Neural cell (in vitro differentiated cells): ENCODE results near the gene ENO4. TPM values are rescaled to one million over a fixed set of nuclear protein-coding genes. Genes with fewer than 3 reads are reported as not detected.

Source experiments
- H2AFZ ChIP-seq: fragments of 200-600, 300-800 bp; sonication (generic), shearing (Covaris generic); 2 replicates; pipeline ENCODE4 v1.6.0; 2014; ENCODE audit warnings: low read depth, mild to moderate bottlenecking, antibody characterized with exemption, low read length, moderate library complexity
- H3F3A ChIP-seq: fragments of 200-600 bp; shearing (Covaris generic); 2 replicates; pipeline ENCODE4 v1.6.1; 2016; ENCODE audit warnings: mild to moderate bottlenecking, moderate library complexity, mixed read lengths, antibody characterized with exemption, low read length; ENCODE audit not compliant: insufficient read depth, poor library complexity, severe bottlenecking
- H3K27ac ChIP-seq: fragments of 200-600, 300-800 bp; sonication (generic), shearing (Covaris generic); 2 replicates; pipeline ENCODE4 v1.5.1; 2014; ENCODE audit warnings: mild to moderate bottlenecking, low read length, moderate library complexity
- H3K27me3 ChIP-seq: fragments of 300-800, 200-600 bp; sonication (generic), shearing (Covaris generic); 2 replicates; pipeline ENCODE4 v1.6.0; 2014; ENCODE audit warnings: mild to moderate bottlenecking, low read depth, low read length, moderate library complexity; ENCODE audit not compliant: insufficient read depth
- H3K36me3 ChIP-seq: fragments of 300-800, 200-600 bp; sonication (generic), shearing (Covaris generic); 2 replicates; pipeline ENCODE4 v1.5.1; 2014; ENCODE audit warnings: mild to moderate bottlenecking, antibody characterized with exemption, low read length, moderate library complexity; ENCODE audit not compliant: insufficient read depth
- H3K4me2 ChIP-seq: fragments of 300-800, 200-600 bp; sonication (generic), shearing (Covaris generic); 2 replicates; pipeline ENCODE4 v1.6.0; 2014; ENCODE audit warnings: mild to moderate bottlenecking, low read length
- H3K4me3 ChIP-seq: fragments of 300-800, 200-600 bp; sonication (generic), shearing (Covaris generic); 2 replicates; pipeline ENCODE4 v1.5.1; 2014; ENCODE audit warnings: mild to moderate bottlenecking, low read length, moderate library complexity
- H3K79me2 ChIP-seq: fragments of 200-600 bp; shearing (Covaris generic); replicated peaks from 2 replicates; pipeline ENCODE4 v1.6.0; 2014; ENCODE audit warnings: mild to moderate bottlenecking, low read length, moderate library complexity; ENCODE audit not compliant: insufficient read depth
- H3K9ac ChIP-seq: fragments of 300-800, 200-600 bp; sonication (generic), shearing (Covaris generic); 2 replicates; pipeline ENCODE4 v1.6.1; 2016; ENCODE audit warnings: mild to moderate bottlenecking, low read length, mixed read lengths
- H3K9me2 ChIP-seq: fragments of 200-600 bp; shearing (Covaris generic); 2 replicates; pipeline ENCODE4 v1.6.1; 2016; ENCODE audit warnings: mild to moderate bottlenecking, low read length, mixed read lengths; ENCODE audit not compliant: insufficient read depth
- H3K9me3 ChIP-seq: fragments of 200-600, 300-800 bp; sonication (generic), shearing (Covaris generic); 2 replicates; pipeline ENCODE4 v1.6.1; 2016; ENCODE audit warnings: mild to moderate bottlenecking, mixed run types, low read length, moderate library complexity, mixed read lengths
- H4K20me1 ChIP-seq: fragments of 200-600 bp; shearing (Covaris generic); 2 replicates; pipeline ENCODE4 v1.6.1; 2016; ENCODE audit warnings: mild to moderate bottlenecking, mixed run types; ENCODE audit not compliant: insufficient read depth
- CTCF ChIP-seq: fragments of 450-650 bp; IDR thresholded peaks from 2 replicates; pipeline ENCODE4 v1.5.1; 2014; ENCODE audit warnings: antibody characterized with exemption, mild to moderate bottlenecking, moderate library complexity; ENCODE audit not compliant: poor library complexity, severe bottlenecking
- EP300 ChIP-seq: fragments of 450-650 bp; conservative IDR thresholded peaks from 2 replicates; pipeline ENCODE4 v1.6.1; 2014; ENCODE audit warnings: antibody characterized with exemption, mild to moderate bottlenecking, moderate library complexity; ENCODE audit not compliant: poor library complexity, severe bottlenecking
- EZH2 ChIP-seq: fragments of 200-600, 300-800 bp; shearing (Covaris generic), sonication (generic); IDR thresholded peaks from 2 replicates; pipeline ENCODE4 v1.6.1; 2014; ENCODE audit warnings: antibody characterized with exemption, low read length, borderline replicate concordance, mild to moderate bottlenecking; ENCODE audit not compliant: insufficient read depth, poor library complexity, severe bottlenecking
- MXI1 ChIP-seq: fragments of 450-650 bp; conservative IDR thresholded peaks from 2 replicates; pipeline ENCODE4 v1.6.1; 2014; ENCODE audit warnings: antibody characterized with exemption, mild to moderate bottlenecking; ENCODE audit not compliant: poor library complexity, severe bottlenecking
- POLR2AphosphoS5 ChIP-seq: IDR thresholded peaks from 2 replicates; pipeline ENCODE4 v1.6.1; 2012
- RAD21 ChIP-seq: fragments of 450-650 bp; conservative IDR thresholded peaks from 2 replicates; pipeline ENCODE4 v1.6.1; 2014; ENCODE audit warnings: antibody characterized with exemption, mild to moderate bottlenecking, moderate library complexity
- REST ChIP-seq: IDR thresholded peaks from 2 replicates; pipeline ENCODE4 v1.6.1; 2012; ENCODE audit warnings: borderline replicate concordance
- SMC3 ChIP-seq: fragments of 450-650 bp; conservative IDR thresholded peaks from 2 replicates; pipeline ENCODE4 v1.6.1; 2014; ENCODE audit warnings: antibody characterized with exemption, mild to moderate bottlenecking, moderate library complexity; ENCODE audit not compliant: poor library complexity
- TAF1 ChIP-seq: IDR thresholded peaks from 2 replicates; pipeline ENCODE4 v1.6.1; 2012; ENCODE audit warnings: low read depth
- polyA plus RNA-seq: library from polyadenylated mRNA; depleted of rRNA; stranded (reverse); fragments of >200 nt; gene quantifications from 2 replicates; pipeline ENCODE4 v1.2.3, GENCODE V29; 2014

ENO4 gene
- polyA plus RNA-seq, 1 donor from 2014 or later = 0.51 TPM

GRCh38 chr10:116888380-116889055 lies 39.2 kb downstream of the ENO4 start:
- H3K9me3 ChIP-seq = no peaks in the 10 kb centered on the region
- no peaks in the 10 kb centered on the region for H3K36me3 ChIP-seq
- no peak overlapping the region for H3K9ac ChIP-seq
- TF ChIP-seq MXI1 (no peak), SMC3 (no peak), POLR2AphosphoS5 (no peak), REST (no peak), CTCF (no peak), EZH2 (no peak), RAD21 (no peak), EP300 (no peak), TAF1 (no peak)
- no peaks in the 10 kb centered on the region for H3K79me2 ChIP-seq
- no peaks in the 10 kb centered on the region for H3K9me2 ChIP-seq
- H3F3A ChIP-seq = no peaks in the 10 kb centered on the region
- H3K27ac ChIP-seq = no peak overlapping the region
- H3K4me3 ChIP-seq = no peak overlapping the region
- no peaks in the 10 kb centered on the region for H4K20me1 ChIP-seq
- H3K4me2 ChIP-seq = no peak overlapping the region
- H3K27me3 ChIP-seq = no peaks in the 10 kb centered on the region
- no peak overlapping the region for H2AFZ ChIP-seq

GRCh38 chr10:116889066-116889465 lies 39.8 kb downstream of the ENO4 start:
- Histone ChIP-seq H3K27me3 (no peaks in the 10 kb centered on the region), H3K9me2 (no peaks in the 10 kb centered on the region), H3K9me3 (no peaks in the 10 kb centered on the region), H2AFZ (no peak overlapping the region), H3K4me3 (no peak overlapping the region), H3K9ac (no peak overlapping the region), H3K79me2 (no peaks in the 10 kb centered on the region), H4K20me1 (no peaks in the 10 kb centered on the region), H3F3A (no peaks in the 10 kb centered on the region), H3K4me2 (no peak overlapping the region), H3K27ac (no peak overlapping the region), H3K36me3 (no peaks in the 10 kb centered on the region)
- TF ChIP-seq EP300 (no peak), POLR2AphosphoS5 (no peak), SMC3 (no peak), RAD21 (no peak), MXI1 (no peak), CTCF (no peak), EZH2 (no peak), TAF1 (no peak), REST (no peak)
